Upper lobe of left lung (tissue), 6 donors: ENCODE data around the gene NAT14. TPM values are rescaled to one million over a fixed set of nuclear protein-coding genes. Genes with fewer than 3 reads are reported as not detected.

Experiments used
- ATAC-seq, 2 donors: fragments of 200-7000 bp; cut with Tn5 transposase; one replicate each; pipeline ENCODE4 v1.9.1; 2022; ENCODE audit warnings: mild to moderate bottlenecking in 2 of 2, moderate library complexity in 2 of 2; ENCODE audit not compliant: low FRiP score in 2 of 2
- DNase-seq, 2 donors: peaks; one replicate each; pipeline ENCODE4 v3.0.0-alpha.2; 2019 to 2020
- H3K27ac ChIP-seq, 4 donors: fragments of 200-600 bp; sonication (generic); one replicate each; pipeline ENCODE4 v1.5.1; 2016 to 2019
- H3K27me3 ChIP-seq, 4 donors: fragments of 200-600 bp; sonication (generic); one replicate each; pipeline ENCODE4 v1.5.1; 2017 to 2019
- H3K36me3 ChIP-seq, 4 donors: fragments of 200-600 bp; sonication (generic); one replicate each; pipeline ENCODE4 v1.5.1; 2016 to 2019
- H3K4me1 ChIP-seq, 4 donors: fragments of 200-600 bp; sonication (generic); one replicate each; pipeline ENCODE4 v1.5.1; 2018 to 2019
- H3K4me3 ChIP-seq, 4 donors: fragments of 200-600 bp; sonication (generic); one replicate each; pipeline ENCODE4 v1.5.1; 2017 to 2019; ENCODE audit warnings: mild to moderate bottlenecking in 2 of 4, moderate library complexity in 1 of 4
- H3K9me3 ChIP-seq, 4 donors: fragments of 200-600 bp; sonication (generic); one replicate each; pipeline ENCODE4 v1.5.1; 2018 to 2019
- CTCF ChIP-seq, 6 experiments: fragments of 450-650 bp in 4 of 6; fragments of 200-600 bp in 2 of 6; sonication (generic) in 2 of 6; IDR thresholded peaks; one replicate each; pipeline ENCODE4 v1.5.1; 2016 to 2019; ENCODE audit warnings: antibody characterized with exemption in 6 of 6
- EP300 ChIP-seq, 4 donors: sonication (generic); formaldehyde crosslinking; IDR thresholded peaks; one replicate each; pipeline ENCODE4 v1.5.1; 2017; ENCODE audit warnings: antibody characterized with exemption in 4 of 4, control low read depth in 2 of 4
- POLR2A ChIP-seq, 4 donors: fragments of 450-650 bp; IDR thresholded peaks; one replicate each; pipeline ENCODE4 v1.5.1; 2016 to 2017; ENCODE audit warnings: antibody characterized with exemption in 4 of 4, mild to moderate bottlenecking in 2 of 4
- POLR2AphosphoS5 ChIP-seq, 2 donors: sonication (generic); formaldehyde crosslinking; IDR thresholded peaks; one replicate each; pipeline ENCODE4 v1.5.1; 2017; ENCODE audit warnings: antibody characterized with exemption in 2 of 2
- WGBS, 2 donors: methylation state at CpG; one replicate each; pipeline ENCODE4 v1.1.5; 2017 to 2018; 5-methylcytosine and 5-hydroxymethylcytosine counted together
- total RNA-seq, 6 donors: library from RNA; depleted of rRNA in 4 of 6; stranded (reverse); fragments of >200 nt in 4 of 6; gene quantifications; one replicate each; pipeline versions ENCODE4 v1.1.0 to v1.2.1, GENCODE V29; 2016 to 2021
- donor health status: DM: no; HTN: no; CAD: no; lungs with moderate emphysema.
- donor health status: DM: no; HTN: yes; CAD: no; lungs with severe emphysema.

NAT14 gene
- total RNA-seq, 6 donors from 2014 or later, result 13.1 to 19.2 (median 16.3) TPM

DNA sequence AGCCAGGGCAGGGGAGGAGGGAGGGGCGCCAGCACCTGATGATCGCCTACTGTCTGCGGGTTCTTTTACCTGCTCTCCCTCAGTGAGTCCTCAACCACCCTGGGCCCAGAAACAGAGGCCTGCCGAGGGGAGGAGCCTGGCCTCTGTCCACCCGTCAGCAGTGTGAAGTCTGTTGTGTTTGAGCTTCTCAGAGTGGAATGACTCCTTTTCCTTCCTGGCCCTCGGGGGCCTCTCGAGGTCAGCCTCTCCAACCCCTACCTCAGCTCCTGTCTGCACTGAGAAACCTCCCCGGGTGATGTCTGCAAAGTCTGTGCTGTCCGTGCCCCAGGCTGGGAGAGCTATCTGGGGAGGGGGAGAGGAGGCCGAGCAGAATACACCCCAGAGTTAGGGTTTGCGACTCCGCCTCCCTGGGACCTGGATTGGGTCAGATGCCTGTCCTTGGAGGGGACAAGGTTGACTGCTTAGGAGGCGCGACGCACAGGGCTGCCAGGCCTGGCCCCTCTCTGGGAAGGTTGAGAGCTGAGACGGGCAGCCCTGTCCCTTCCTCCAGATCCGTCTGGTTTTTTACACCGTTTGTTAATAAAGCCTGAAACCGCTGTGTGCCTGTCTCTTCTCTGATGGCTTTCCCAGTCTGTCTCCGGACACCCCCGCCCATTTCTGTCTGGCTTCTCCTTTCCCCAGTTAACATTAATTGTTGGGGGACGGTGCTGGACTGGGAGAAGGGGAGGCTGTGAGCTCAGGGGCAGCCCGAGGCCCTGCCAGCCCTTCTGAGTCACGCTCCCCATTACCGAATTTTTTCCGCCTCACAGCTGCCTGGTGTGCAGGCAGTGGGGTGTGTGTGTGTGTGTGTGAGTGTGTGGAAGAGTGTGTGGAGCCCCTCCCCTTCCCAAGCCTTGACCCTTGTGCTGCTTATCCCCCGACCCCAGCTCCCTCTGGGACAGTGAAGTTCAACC, 2.3 kb downstream of the NAT14 start:
- TF ChIP-seq EP300 (IDR thresholded peaks at IDR 0.05) (no peak), POLR2A (IDR thresholded peaks at IDR 0.05) (peak in 1 of 4 donors; percentile 20), POLR2AphosphoS5 (IDR thresholded peaks at IDR 0.05) (peak; percentile 8 to 35)
- H3K4me1 ChIP-seq, result peaks cover 35 to 43% (median 42%) of the 10 kb centered on the region in 4 donors
- H3K27ac ChIP-seq, result peak overlapping the region; percentile 80 to 88 (median 85)
- H3K36me3 ChIP-seq, result peaks cover 4 to 16% (median 15%) of the 10 kb centered on the region in 4 donors
- H3K27me3 ChIP-seq, result no peaks in the 10 kb centered on the region
- H3K9me3 ChIP-seq, result no peaks in the 10 kb centered on the region
- 34 to 42% methylated on average over 16 to 25 of the region's 27 CpGs for WGBS, 2 donors
- DNase-seq, result peak in 1 of 2 donors; percentile 46
- ATAC-seq, result peak; percentile 65 to 82
- no peak overlapping the region for H3K4me3 ChIP-seq

GRCh38 chr19:55487924-55488687, 3.1 kb downstream of the NAT14 start, which contains the start of gene SSC5D:
Gene SSC5D, plus strand, starts transcription at chr19:55488436. Its CDS starts 154 bp downstream, at chr19:55488590.
- no peaks in the 10 kb centered on the region for H3K9me3 ChIP-seq
- H3K36me3 ChIP-seq, result peaks cover 0 to 7% (median 6%) of the 10 kb centered on the region in 4 donors
- DNase-seq (no peak), ATAC-seq (peak in 1 of 2 donors; percentile 20)
- peak within 1 kb of the TSS in 1 of 4 donors; percentile 9 for H3K4me3 ChIP-seq
- no peaks in the 10 kb centered on the region for H3K27me3 ChIP-seq
- no peak for TF ChIP-seq EP300 (IDR thresholded peaks at IDR 0.05)
- no peak for TF ChIP-seq POLR2A (IDR thresholded peaks at IDR 0.05)
- TF ChIP-seq CTCF (IDR thresholded peaks at IDR 0.05), result no peak
- TF ChIP-seq POLR2AphosphoS5 (IDR thresholded peaks at IDR 0.05), result no peak
- H3K4me1 ChIP-seq, result peaks cover 35 to 43% (median 42%) of the 10 kb centered on the region in 4 donors
- 12 to 28% methylated on average over 5 to 13 of the region's 21 CpGs for WGBS, 2 donors
- peak within 1 kb of the TSS; percentile 80 to 88 (median 85) for H3K27ac ChIP-seq

- Histone ChIP-seq H3K27ac (peak overlapping the region in 2 of 4 donors; percentile 50 to 88), H3K36me3 (no peaks in the 10 kb centered on the region), H3K27me3 (peaks cover 0 to 7% (median 0%) of the 10 kb centered on the region in 4 donors), H3K4me1 (peaks cover 33 to 47% (median 40%) of the 10 kb centered on the region in 4 donors), H3K4me3 (peak overlapping the region in 1 of 4 donors; percentile 9), H3K9me3 (no peaks in the 10 kb centered on the region)
- TF ChIP-seq EP300 (IDR thresholded peaks at IDR 0.05) (no peak), POLR2A (IDR thresholded peaks at IDR 0.05) (no peak), POLR2AphosphoS5 (IDR thresholded peaks at IDR 0.05) (no peak), CTCF (IDR thresholded peaks at IDR 0.05) (no peak)
- 0 to 86% methylated on average over 1 to 13 of the region's 36 CpGs for WGBS, 2 donors
- ATAC-seq, result no peak
- peak in 1 of 2 donors; percentile 82 for DNase-seq
Measured at GRCh38 chr19:55488986-55489710, 4.2 kb downstream of the NAT14 start.

DNA sequence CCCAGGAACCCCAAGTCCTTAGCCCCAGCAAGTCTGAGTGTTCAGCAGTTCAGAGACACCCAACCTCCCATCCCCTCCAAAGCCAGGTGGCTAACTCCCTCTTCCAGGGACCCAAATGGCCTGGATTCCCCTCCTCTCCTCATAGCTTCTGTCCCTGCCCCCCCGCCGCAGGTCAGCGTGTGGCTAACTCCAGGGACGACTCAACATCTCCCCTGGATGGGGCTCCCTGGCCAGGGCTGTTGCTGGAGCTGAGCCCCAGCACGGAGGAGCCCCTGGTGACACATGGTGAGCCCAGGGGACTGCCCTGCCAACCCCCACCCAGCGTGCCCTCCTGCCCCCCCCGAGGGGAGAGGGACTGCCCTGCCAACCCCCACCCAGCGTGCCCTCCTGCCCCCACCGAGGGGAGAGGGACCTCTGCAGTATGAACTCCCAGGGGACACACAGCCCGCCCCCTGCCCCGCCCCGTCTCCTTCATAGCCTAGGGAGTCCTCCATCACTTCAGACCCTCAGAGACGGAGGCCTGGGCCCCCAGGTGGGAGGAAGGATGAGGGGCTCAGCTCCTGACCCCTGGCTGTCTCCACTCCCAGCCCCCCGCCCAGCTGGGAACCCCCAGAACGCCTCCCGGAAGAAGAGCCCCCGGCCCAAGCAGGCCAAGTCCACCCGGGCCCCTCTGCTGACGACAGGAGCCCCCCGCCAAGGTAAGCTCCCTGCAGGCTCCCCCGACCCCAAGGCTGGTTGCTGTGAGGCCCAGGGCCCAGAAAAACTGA, 4.9 kb downstream of the NAT14 start:
- no peak for TF ChIP-seq POLR2A (IDR thresholded peaks at IDR 0.05)
- TF ChIP-seq EP300 (IDR thresholded peaks at IDR 0.05), result no peak
- no peak for TF ChIP-seq POLR2AphosphoS5 (IDR thresholded peaks at IDR 0.05)
- no peak for TF ChIP-seq CTCF (IDR thresholded peaks at IDR 0.05)
- H3K4me1 ChIP-seq, result peaks cover 26 to 39% (median 33%) of the 10 kb centered on the region in 4 donors
- peaks cover 0 to 7% (median 0%) of the 10 kb centered on the region in 4 donors for H3K27me3 ChIP-seq
- 70 to 80% methylated on average over 2 to 12 of the region's 21 CpGs for WGBS, 2 donors
- H3K27ac ChIP-seq, result peak overlapping the region in 1 of 4 donors; percentile 50
- no peaks in the 10 kb centered on the region for H3K36me3 ChIP-seq
- no peaks in the 10 kb centered on the region for H3K9me3 ChIP-seq
- no peak overlapping the region for H3K4me3 ChIP-seq
- no peak for DNase-seq
- ATAC-seq, result no peak
